Mucosa of stomach (tissue), 1 donor: ENCODE data around the gene ABCB6.
A peak's percentile ranks its signal among the peaks of the same experiment; 100 is the strongest.

Source experiments
- H3K27me3 ChIP-seq: one replicate; pipeline ENCODE4 v1.7.0; 2013; ENCODE audit warnings: mild to moderate bottlenecking, low read length; ENCODE audit not compliant: control insufficient read depth, insufficient read depth
- H3K36me3 ChIP-seq: one replicate; pipeline ENCODE4 v1.7.0; 2013; ENCODE audit warnings: low read length; ENCODE audit not compliant: control insufficient read depth, insufficient read depth
- H3K4me1 ChIP-seq: one replicate; pipeline ENCODE4 v1.7.0; 2013; ENCODE audit warnings: mild to moderate bottlenecking, low read length; ENCODE audit not compliant: control insufficient read depth, insufficient read depth
- H3K4me3 ChIP-seq: one replicate; pipeline ENCODE4 v1.7.0; 2013; ENCODE audit warnings: low read length
- H3K9ac ChIP-seq: one replicate; pipeline ENCODE4 v1.7.0; 2013; ENCODE audit warnings: mild to moderate bottlenecking, low read length, moderate library complexity
- H3K9me3 ChIP-seq: one replicate; pipeline ENCODE4 v1.7.0; 2013; ENCODE audit warnings: mild to moderate bottlenecking, low read length, moderate library complexity; ENCODE audit not compliant: control insufficient read depth
- donor health status: Pancreatic carcinoma.

Gene ABCB6

DNA sequence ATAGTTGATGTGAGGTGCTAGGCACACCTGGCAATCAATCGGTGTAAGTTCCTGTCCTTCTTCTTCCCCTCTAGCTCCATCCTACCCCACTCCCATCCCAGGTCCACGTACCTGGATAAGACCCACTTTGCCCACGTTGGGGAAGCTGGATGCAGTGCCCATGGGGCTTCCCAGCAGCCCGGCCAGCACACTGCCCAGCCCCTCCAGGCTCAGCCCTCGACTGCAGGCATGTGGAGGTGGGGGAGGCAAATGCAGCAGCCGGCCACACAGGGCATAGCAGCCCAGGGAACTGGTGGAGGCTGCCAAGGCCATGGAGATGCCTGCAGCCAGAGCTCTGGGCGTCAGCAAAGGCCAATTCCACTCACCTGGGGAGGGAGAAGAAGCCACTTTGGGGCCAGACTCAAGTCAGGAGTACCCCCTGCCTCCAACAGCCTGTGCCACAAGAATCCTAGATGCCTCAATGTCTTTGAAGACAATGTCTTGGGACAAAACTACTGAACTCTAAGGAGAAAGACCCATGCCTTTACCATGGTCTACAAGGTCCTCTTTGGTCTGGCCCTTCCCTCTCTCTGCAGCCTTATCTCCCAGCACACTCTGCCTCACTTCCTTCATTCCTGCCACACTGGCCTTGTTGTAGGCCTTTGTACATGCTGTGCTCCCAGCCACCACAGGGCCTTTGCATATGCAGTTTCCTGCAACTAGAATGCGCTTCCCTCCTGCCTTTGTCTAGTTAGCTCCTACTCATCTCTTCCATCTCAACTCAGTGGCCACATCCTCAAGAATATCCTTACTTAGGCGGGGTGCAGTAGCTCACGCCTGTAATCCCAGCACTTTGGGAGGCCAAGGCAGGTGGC is 53.5 kb downstream of the ABCB6 start:
- Histone ChIP-seq H3K27me3 (no peaks in the 10 kb centered on the region), H3K9ac (no peak overlapping the region), H3K9me3 (no peaks in the 10 kb centered on the region), H3K4me3 (no peak overlapping the region), H3K36me3 (no peaks in the 10 kb centered on the region), H3K4me1 (peaks cover 11% of the 10 kb centered on the region)

DNA sequence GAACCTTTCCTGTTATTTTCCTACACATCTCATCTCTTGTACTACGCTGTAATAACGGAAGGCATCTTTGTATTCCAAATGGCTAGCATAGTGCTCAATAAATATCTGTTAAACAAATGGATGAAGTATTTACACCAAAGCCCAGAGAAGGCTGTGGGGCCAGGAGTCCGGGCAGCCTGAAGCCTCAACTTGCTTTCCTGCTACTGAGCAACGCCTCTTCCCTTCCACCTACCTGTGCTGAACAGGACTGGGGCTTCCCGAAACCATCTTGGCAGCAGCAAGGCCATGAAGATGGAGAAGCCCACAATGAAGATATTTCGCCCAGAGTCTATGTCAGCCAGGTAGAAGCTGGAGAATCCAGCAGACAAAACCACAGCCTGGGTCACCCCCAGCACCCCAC is 55.6 kb downstream of the ABCB6 start:
- H3K4me3 ChIP-seq = no peak overlapping the region
- H3K4me1 ChIP-seq = peaks cover 13% of the 10 kb centered on the region
- H3K9ac ChIP-seq = no peak overlapping the region
- H3K27me3 ChIP-seq = no peaks in the 10 kb centered on the region
- no peaks in the 10 kb centered on the region for H3K9me3 ChIP-seq
- H3K36me3 ChIP-seq = no peaks in the 10 kb centered on the region

- Histone ChIP-seq H3K36me3 (no peaks in the 10 kb centered on the region), H3K4me1 (peaks cover 13% of the 10 kb centered on the region), H3K9me3 (no peaks in the 10 kb centered on the region), H3K4me3 (peak overlapping the region; percentile 37), H3K27me3 (no peaks in the 10 kb centered on the region), H3K9ac (peak overlapping the region; percentile 58)
These were observed 57.7 kb downstream of the ABCB6 start for GRCh38 chr2:219161097-219161496.

DNA sequence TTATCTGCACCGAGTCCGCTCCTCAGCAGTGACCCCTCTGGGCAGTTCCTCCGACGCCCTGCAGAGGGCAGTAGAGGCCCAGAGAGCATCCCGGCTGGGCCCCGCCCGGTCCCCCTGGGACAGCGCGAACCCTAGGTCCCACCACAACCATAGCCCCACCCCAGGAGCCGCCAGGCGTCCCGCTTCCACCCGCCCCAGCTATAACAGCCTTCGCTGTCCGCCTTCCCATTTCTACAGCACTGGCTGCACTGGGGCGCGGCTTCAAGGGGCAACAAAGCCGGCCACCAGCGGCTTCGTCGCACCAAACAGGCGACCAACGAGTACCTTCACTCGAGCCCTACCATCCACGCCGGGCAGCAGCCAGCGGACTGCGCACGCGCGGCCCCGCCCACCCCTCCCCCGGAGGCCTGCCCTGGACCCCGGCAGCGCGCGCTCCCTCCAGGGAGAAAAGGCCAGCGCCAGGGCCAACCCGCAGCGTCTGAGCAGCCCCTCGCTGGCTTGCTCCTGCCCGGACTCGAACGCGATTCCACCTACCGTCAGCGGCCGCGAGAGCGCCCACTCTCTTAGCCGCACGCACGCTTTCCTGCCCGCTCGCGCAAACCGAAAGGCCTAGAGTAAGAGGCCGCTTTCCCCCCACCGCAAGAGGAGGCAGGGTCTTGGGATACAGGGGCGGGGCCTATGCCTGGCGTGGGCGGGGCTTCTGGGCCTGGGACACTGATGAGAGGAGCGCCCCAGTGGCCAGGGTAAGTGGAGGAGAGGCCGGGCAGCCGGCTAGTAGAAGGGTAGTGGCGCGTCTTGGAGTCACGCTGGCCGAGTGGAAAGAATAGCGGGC is 58.4 kb downstream of the ABCB6 start, which contains the start of gene NHEJ1:
TSS of gene NHEJ1 (minus strand) at position 630 of the 832 bp plus-strand sequence. CDS start 2,453 bp downstream, outside the sequence.
- Histone ChIP-seq H3K27me3 (no peaks in the 10 kb centered on the region), H3K9me3 (no peaks in the 10 kb centered on the region), H3K4me1 (peaks cover 13% of the 10 kb centered on the region), H3K4me3 (peak within 1 kb of the TSS; percentile 38), H3K9ac (peak within 1 kb of the TSS; percentile 58), H3K36me3 (no peaks in the 10 kb centered on the region)
